GM12891 (cell line): ENCODE data around the gene FOXP3.

Experiments
- PAX5 ChIP-seq: IDR thresholded peaks from 2 replicates; pipeline ENCODE4 v1.6.1; 2011; ENCODE audit warnings: low read length, moderate library complexity, mild to moderate bottlenecking; ENCODE audit not compliant: insufficient read depth, severe bottlenecking
- POLR2A ChIP-seq: IDR thresholded peaks from 2 replicates; pipeline ENCODE4 v1.6.1; 2011; ENCODE audit warnings: low read depth, low read length, control low read depth
- POLR2AphosphoS5 ChIP-seq: IDR thresholded peaks from 2 replicates; pipeline ENCODE4 v1.6.1; 2011; ENCODE audit warnings: low read depth, low read length, control low read depth
- POU2F2 ChIP-seq: IDR thresholded peaks from 2 replicates; pipeline ENCODE4 v1.6.1; 2011; ENCODE audit warnings: low read depth, mild to moderate bottlenecking, control low read depth, low read length, moderate library complexity
- SPI1 ChIP-seq: IDR thresholded peaks from 2 replicates; pipeline ENCODE4 v1.6.1; 2011; ENCODE audit warnings: low read depth, low read length, control low read depth
- TAF1 ChIP-seq: IDR thresholded peaks from 2 replicates; pipeline ENCODE4 v1.6.1; 2011; ENCODE audit warnings: low read depth, low read length, control low read depth

DNA sequence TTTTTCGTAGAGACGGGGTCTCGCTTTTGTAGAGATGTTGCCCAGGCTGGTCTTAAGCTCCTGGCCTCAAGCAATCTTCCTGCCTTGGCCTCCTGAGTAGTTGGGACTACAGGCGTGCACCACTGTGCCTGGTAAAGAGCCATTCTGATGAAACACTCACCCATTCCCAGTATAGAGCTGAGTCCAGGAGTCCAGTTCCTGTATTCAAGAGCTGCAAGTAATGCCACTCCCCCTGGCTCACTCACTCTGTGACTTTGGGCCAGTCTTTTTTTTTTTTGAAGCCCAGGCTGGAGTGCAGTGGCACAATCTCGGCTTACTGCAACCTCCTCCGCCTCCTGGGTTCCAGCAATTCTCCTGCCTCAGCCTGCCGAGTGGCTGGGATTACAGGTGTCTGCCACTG, 25.8 kb downstream of the FOXP3 start:
- no peak for TF ChIP-seq POLR2A
- TF ChIP-seq POLR2AphosphoS5: no peak
- no peak for TF ChIP-seq POU2F2
- TF ChIP-seq SPI1: no peak
- TF ChIP-seq TAF1: no peak
- TF ChIP-seq PAX5: no peak
